Measurements from ENCODE around the gene RPH3AL. TPM values are rescaled to one million over a fixed set of nuclear protein-coding genes. Genes with fewer than 3 reads are reported as not detected.

Gene RPH3AL
- polyA plus RNA-seq, 1 donor from 2014 or later = 0.87 TPM

- TF ChIP-seq SMC3 (conservative IDR thresholded peaks at IDR 0.05; ENCODE audit: poor library complexity) (no peak), RAD21 (conservative IDR thresholded peaks at IDR 0.05) (no peak), CTCF (IDR thresholded peaks at IDR 0.05; ENCODE audit: poor library complexity, severe bottlenecking) (no peak), REST (IDR thresholded peaks at IDR 0.05; ENCODE audit: borderline replicate concordance) (no peak), TAF1 (IDR thresholded peaks at IDR 0.05; ENCODE audit: low read depth) (no peak), EP300 (conservative IDR thresholded peaks at IDR 0.05; ENCODE audit: poor library complexity, severe bottlenecking) (no peak), EZH2 (IDR thresholded peaks at IDR 0.05; ENCODE audit: borderline replicate concordance, insufficient read depth, low read length, poor library complexity, severe bottlenecking) (no peak), MXI1 (conservative IDR thresholded peaks at IDR 0.05; ENCODE audit: poor library complexity, severe bottlenecking) (no peak), POLR2AphosphoS5 (IDR thresholded peaks at IDR 0.05) (no peak)
- H3K27ac ChIP-seq (ENCODE audit: low read length) = no peak overlapping the region
- H3K27me3 ChIP-seq (ENCODE audit: insufficient read depth, low read depth, low read length) = no peaks in the 10 kb centered on the region
- no peak overlapping the region for H3K9ac ChIP-seq (ENCODE audit: low read length)
- H3K4me3 ChIP-seq (ENCODE audit: low read length) = no peak overlapping the region
- no peak overlapping the region for H3K4me2 ChIP-seq (ENCODE audit: low read length)
- no peaks in the 10 kb centered on the region for H3K9me2 ChIP-seq (ENCODE audit: insufficient read depth, low read length)
- H3K36me3 ChIP-seq (ENCODE audit: insufficient read depth, low read length) = no peaks in the 10 kb centered on the region
- no peaks in the 10 kb centered on the region for H3K9me3 ChIP-seq (ENCODE audit: low read length)
- H3F3A ChIP-seq (ENCODE audit: insufficient read depth, low read length, poor library complexity, severe bottlenecking) = no peaks in the 10 kb centered on the region
- no peaks in the 10 kb centered on the region for H4K20me1 ChIP-seq (ENCODE audit: insufficient read depth)
- no peak overlapping the region for H2AFZ ChIP-seq (ENCODE audit: low read depth, low read length)
- H3K79me2 ChIP-seq (replicated peaks; ENCODE audit: insufficient read depth, low read length) = no peaks in the 10 kb centered on the region
Observed at GRCh38 chr17:350706-351448, 1.7 kb downstream of the RPH3AL start.

- H4K20me1 ChIP-seq (ENCODE audit: insufficient read depth) = no peaks in the 10 kb centered on the region
- no peak overlapping the region for H3K4me2 ChIP-seq (ENCODE audit: low read length)
- H3K4me3 ChIP-seq (ENCODE audit: low read length) = no peak overlapping the region
- H3K79me2 ChIP-seq (replicated peaks; ENCODE audit: insufficient read depth, low read length) = no peaks in the 10 kb centered on the region
- H3F3A ChIP-seq (ENCODE audit: insufficient read depth, low read length, poor library complexity, severe bottlenecking) = no peaks in the 10 kb centered on the region
- no peaks in the 10 kb centered on the region for H3K9me2 ChIP-seq (ENCODE audit: insufficient read depth, low read length)
- H3K27ac ChIP-seq (ENCODE audit: low read length) = no peak overlapping the region
- no peak overlapping the region for H3K9ac ChIP-seq (ENCODE audit: low read length)
- H3K27me3 ChIP-seq (ENCODE audit: insufficient read depth, low read depth, low read length) = no peaks in the 10 kb centered on the region
- TF ChIP-seq CTCF (IDR thresholded peaks at IDR 0.05; ENCODE audit: poor library complexity, severe bottlenecking) = no peak
- TF ChIP-seq REST (IDR thresholded peaks at IDR 0.05; ENCODE audit: borderline replicate concordance) = no peak
- no peak for TF ChIP-seq EP300 (conservative IDR thresholded peaks at IDR 0.05; ENCODE audit: poor library complexity, severe bottlenecking)
- TF ChIP-seq MXI1 (conservative IDR thresholded peaks at IDR 0.05; ENCODE audit: poor library complexity, severe bottlenecking) = no peak
- TF ChIP-seq TAF1 (IDR thresholded peaks at IDR 0.05; ENCODE audit: low read depth) = no peak
- no peak for TF ChIP-seq EZH2 (IDR thresholded peaks at IDR 0.05; ENCODE audit: borderline replicate concordance, insufficient read depth, low read length, poor library complexity, severe bottlenecking)
- TF ChIP-seq POLR2AphosphoS5 (IDR thresholded peaks at IDR 0.05) = no peak
- TF ChIP-seq SMC3 (conservative IDR thresholded peaks at IDR 0.05; ENCODE audit: poor library complexity) = no peak
- TF ChIP-seq RAD21 (conservative IDR thresholded peaks at IDR 0.05) = no peak
- no peaks in the 10 kb centered on the region for H3K36me3 ChIP-seq (ENCODE audit: insufficient read depth, low read length)
- no peaks in the 10 kb centered on the region for H3K9me3 ChIP-seq (ENCODE audit: low read length)
- H2AFZ ChIP-seq (ENCODE audit: low read depth, low read length) = no peak overlapping the region
Observed at GRCh38 chr17:349666-350065, 2.9 kb downstream of the RPH3AL start.

Measured in neural cell (in vitro differentiated cells).